Uterus (tissue), 4 donors: ENCODE data around the gene GRIN2A. TPM values are rescaled to one million over a fixed set of nuclear protein-coding genes. Genes with fewer than 3 reads are reported as not detected.

Experiments used
- DNase-seq, 2 donors: peaks; one replicate each; pipeline ENCODE4 v3.0.0-alpha.2; 2019 to 2020
- H3K27ac ChIP-seq, 2 donors: fragments of 200-600 bp; sonication (generic); 1 replicate in 1 of 2; 2 replicates in 1 of 2; pipeline ENCODE4 v1.5.1; 2016 to 2018
- H3K27me3 ChIP-seq, 2 donors: fragments of 200-600 bp; sonication (generic); one replicate each; pipeline ENCODE4 v1.5.1; 2018 to 2019; ENCODE audit warnings: control low read depth in 1 of 2
- H3K36me3 ChIP-seq, 2 donors: fragments of 200-600 bp; sonication (generic); one replicate each; pipeline ENCODE4 v1.5.1; 2019; ENCODE audit warnings: control low read depth in 1 of 2
- H3K4me1 ChIP-seq, 2 donors: fragments of 200-600 bp; sonication (generic); one replicate each; pipeline ENCODE4 v1.5.1; 2018 to 2019; ENCODE audit warnings: control low read depth in 1 of 2
- H3K4me3 ChIP-seq, 2 donors: fragments of 200-600 bp; sonication (generic); 1 replicate in 1 of 2; 2 replicates in 1 of 2; pipeline ENCODE4 v1.5.1; 2018 to 2019; ENCODE audit warnings: mild to moderate bottlenecking in 1 of 2
- H3K9me3 ChIP-seq, 2 donors: fragments of 200-600 bp; sonication (generic); one replicate each; pipeline ENCODE4 v1.5.1; 2019; ENCODE audit warnings: control low read depth in 1 of 2
- POLR2A ChIP-seq, 2 donors: fragments of 450-650 bp; IDR thresholded peaks; one replicate each; pipeline ENCODE4 v1.6.1; 2016; ENCODE audit warnings: antibody characterized with exemption in 2 of 2, mild to moderate bottlenecking in 1 of 2, moderate library complexity in 1 of 2
- intact Hi-C: fragments of 100-400 bp; cut with DNase I; formaldehyde crosslinking; loops from one replicate; pipeline ENCODE4 v1.15.1; 2023; ENCODE audit warnings: low total_unique reads
- total RNA-seq, 4 donors: library from RNA; depleted of rRNA in 3 of 4; stranded (reverse); fragments of >200 nt in 3 of 4; gene quantifications; one replicate each; pipeline versions ENCODE4 v1.1.0 to v1.2.4, GENCODE V29; 2014 to 2023
- TF ChIP-seq, protein P1 (sequence below), 4 experiments: fragments of 200-600 bp in 2 of 4; fragments of 450-650 bp in 2 of 4; sonication (generic) in 2 of 4; IDR thresholded peaks; one replicate each; pipeline ENCODE4 v1.5.1; 2016 to 2019; ENCODE audit warnings: antibody characterized with exemption in 4 of 4, mild to moderate bottlenecking in 2 of 4, moderate library complexity in 1 of 4
- donor health status: DM: yes; HTN: yes; CAD: no.

The GRIN2A gene
- total RNA-seq, 4 donors from 2014 or later = under 0.01 to 2.4 (median 0.56) TPM

DNA sequence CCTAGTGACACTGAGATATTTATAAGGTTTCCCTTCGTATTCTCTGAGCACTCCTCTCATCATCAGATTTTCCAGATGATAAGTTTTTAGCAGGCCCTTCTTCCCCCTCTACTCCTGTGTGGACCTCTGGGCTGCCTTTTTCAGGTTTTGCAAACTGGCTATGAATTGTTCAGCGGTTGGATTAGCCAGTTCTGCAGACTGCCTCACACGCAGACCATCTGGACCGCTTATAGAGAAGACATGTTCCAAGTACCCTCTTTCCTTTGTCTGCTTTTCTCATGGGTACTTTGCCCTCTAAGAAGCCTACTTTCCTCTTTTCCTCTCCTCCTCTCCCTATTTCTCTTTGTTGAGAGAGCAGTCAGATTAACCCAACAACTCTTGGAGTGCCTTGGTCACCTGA is 111.6 kb downstream of the GRIN2A start:
- Histone ChIP-seq H3K4me1 (no peaks in the 10 kb centered on the region), H3K4me3 (no peak overlapping the region), H3K27ac (no peak overlapping the region), H3K27me3 (no peaks in the 10 kb centered on the region), H3K36me3 (no peaks in the 10 kb centered on the region), H3K9me3 (no peaks in the 10 kb centered on the region)
- DNase-seq = no peak
- intact Hi-C loops = no loop called here
- no peak for TF ChIP-seq POLR2A (IDR thresholded peaks at IDR 0.05)
- TF ChIP-seq, protein P1, sequence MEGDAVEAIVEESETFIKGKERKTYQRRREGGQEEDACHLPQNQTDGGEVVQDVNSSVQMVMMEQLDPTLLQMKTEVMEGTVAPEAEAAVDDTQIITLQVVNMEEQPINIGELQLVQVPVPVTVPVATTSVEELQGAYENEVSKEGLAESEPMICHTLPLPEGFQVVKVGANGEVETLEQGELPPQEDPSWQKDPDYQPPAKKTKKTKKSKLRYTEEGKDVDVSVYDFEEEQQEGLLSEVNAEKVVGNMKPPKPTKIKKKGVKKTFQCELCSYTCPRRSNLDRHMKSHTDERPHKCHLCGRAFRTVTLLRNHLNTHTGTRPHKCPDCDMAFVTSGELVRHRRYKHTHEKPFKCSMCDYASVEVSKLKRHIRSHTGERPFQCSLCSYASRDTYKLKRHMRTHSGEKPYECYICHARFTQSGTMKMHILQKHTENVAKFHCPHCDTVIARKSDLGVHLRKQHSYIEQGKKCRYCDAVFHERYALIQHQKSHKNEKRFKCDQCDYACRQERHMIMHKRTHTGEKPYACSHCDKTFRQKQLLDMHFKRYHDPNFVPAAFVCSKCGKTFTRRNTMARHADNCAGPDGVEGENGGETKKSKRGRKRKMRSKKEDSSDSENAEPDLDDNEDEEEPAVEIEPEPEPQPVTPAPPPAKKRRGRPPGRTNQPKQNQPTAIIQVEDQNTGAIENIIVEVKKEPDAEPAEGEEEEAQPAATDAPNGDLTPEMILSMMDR (IDR thresholded peaks at IDR 0.05) = no peak

DNA sequence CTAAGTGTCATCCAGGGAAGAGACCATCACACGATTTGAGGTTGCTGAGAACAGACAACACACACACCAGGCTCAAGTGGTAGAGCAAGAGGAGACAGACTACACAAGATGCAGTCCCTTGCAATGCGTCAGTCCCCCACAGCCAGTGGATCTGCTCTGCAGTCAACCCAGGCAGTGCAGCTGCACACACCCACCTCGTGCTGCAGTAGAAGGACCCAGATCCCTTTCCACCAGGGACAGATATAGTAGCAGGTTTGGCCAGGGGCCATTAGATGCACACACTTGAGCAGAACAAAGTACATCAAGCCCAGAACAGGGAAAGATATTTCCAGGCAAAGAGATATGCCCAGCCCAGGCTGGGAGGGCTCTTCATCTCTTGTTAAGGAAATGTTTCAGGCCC is 112.9 kb downstream of the GRIN2A start:
- H3K4me3 ChIP-seq = no peak overlapping the region

DNA sequence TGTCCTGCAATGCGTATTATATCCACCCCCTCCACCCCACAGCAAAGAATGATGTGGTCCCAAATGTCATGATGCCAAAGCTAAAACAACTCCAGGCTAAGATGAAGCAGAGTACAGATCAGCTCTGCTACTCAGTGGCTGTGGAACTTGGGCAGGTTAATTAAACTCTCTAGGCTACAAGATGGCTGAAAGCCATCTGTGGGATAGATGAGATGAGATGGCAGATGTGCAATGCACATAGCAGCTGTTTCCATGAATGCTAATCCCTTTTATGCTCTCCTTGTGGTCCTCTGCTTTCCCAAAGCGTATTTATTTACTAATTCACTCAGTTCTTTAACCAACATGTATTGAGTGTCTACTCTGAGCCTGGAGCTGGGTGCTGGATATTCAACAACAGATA is 114.4 kb downstream of the GRIN2A start:
- H3K9me3 ChIP-seq = no peaks in the 10 kb centered on the region
- H3K4me3 ChIP-seq = no peak overlapping the region
- H3K27me3 ChIP-seq = no peaks in the 10 kb centered on the region
- TF ChIP-seq POLR2A (IDR thresholded peaks at IDR 0.05) = no peak
- TF ChIP-seq, protein P1 (IDR thresholded peaks at IDR 0.05) = no peak
- no peak overlapping the region for H3K27ac ChIP-seq
- intact Hi-C loops = no loop called here
- DNase-seq = no peak
- H3K4me1 ChIP-seq = no peaks in the 10 kb centered on the region
- no peaks in the 10 kb centered on the region for H3K36me3 ChIP-seq

More for the DNA sequence above, 112.9 kb downstream of the GRIN2A start:
- no peak overlapping the region for H3K27ac ChIP-seq
- H3K27me3 ChIP-seq = no peaks in the 10 kb centered on the region
- H3K9me3 ChIP-seq = no peaks in the 10 kb centered on the region
- no peak for DNase-seq
- H3K36me3 ChIP-seq = no peaks in the 10 kb centered on the region
- H3K4me1 ChIP-seq = no peaks in the 10 kb centered on the region
- intact Hi-C loops = no loop called here
- TF ChIP-seq, protein P1 (IDR thresholded peaks at IDR 0.05) = no peak
- TF ChIP-seq POLR2A (IDR thresholded peaks at IDR 0.05) = no peak

DNA sequence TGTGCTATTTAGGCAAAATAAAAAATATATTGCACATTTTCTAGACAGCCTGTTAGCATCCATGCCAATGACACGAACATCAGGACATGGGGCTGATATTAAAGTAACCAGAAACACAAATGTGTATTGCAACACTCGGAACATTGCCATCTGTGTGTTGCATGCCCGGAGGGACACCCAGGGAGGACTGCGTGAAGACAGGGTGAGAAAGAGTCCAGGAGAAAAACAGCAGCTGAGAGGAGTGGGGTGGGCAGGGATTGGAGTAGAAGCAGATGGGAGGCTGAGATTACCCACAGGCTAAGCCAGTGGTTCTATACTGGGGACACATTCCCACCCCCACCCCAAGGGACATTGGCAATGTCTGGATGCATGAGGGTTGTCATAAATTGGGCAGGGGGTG is 114.8 kb downstream of the GRIN2A start:
- intact Hi-C loops = no loop called here
- TF ChIP-seq, protein P1 (IDR thresholded peaks at IDR 0.05) = no peak
- TF ChIP-seq POLR2A (IDR thresholded peaks at IDR 0.05) = no peak
- DNase-seq = no peak

DNA sequence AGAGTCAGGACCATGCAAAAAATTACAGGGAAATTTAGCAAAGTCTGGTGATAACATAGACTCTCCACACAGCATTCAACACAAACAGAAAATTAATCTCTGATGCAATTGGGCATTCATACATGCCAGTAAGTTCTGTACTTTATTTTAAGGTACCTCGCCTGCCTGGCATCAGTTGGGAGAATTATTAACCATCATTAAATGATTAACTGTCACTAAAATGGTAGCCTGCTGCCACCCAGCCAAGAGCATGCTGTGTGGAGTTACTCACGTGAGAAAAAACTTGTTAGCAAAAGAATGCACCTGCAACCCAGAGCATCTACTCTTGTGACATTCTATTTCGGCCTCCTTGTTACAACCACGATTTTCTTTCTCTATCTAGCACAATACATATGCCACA is 117.2 kb downstream of the GRIN2A start:
- H3K27me3 ChIP-seq = no peaks in the 10 kb centered on the region
- no peaks in the 10 kb centered on the region for H3K9me3 ChIP-seq
- no peak for DNase-seq
- TF ChIP-seq, protein P1 (IDR thresholded peaks at IDR 0.05) = no peak
- no peak for TF ChIP-seq POLR2A (IDR thresholded peaks at IDR 0.05)
- intact Hi-C loops = no loop called here
- H3K27ac ChIP-seq = no peak overlapping the region
- H3K4me3 ChIP-seq = no peak overlapping the region
- H3K36me3 ChIP-seq = no peaks in the 10 kb centered on the region
- H3K4me1 ChIP-seq = no peaks in the 10 kb centered on the region

More for the DNA sequence above, 114.8 kb downstream of the GRIN2A start:
- Histone ChIP-seq H3K27ac (no peak overlapping the region), H3K27me3 (no peaks in the 10 kb centered on the region), H3K4me3 (no peak overlapping the region), H3K36me3 (no peaks in the 10 kb centered on the region), H3K4me1 (no peaks in the 10 kb centered on the region), H3K9me3 (no peaks in the 10 kb centered on the region)
